ENCODE measurements around the gene RAB2B.

The RAB2B gene

DNA sequence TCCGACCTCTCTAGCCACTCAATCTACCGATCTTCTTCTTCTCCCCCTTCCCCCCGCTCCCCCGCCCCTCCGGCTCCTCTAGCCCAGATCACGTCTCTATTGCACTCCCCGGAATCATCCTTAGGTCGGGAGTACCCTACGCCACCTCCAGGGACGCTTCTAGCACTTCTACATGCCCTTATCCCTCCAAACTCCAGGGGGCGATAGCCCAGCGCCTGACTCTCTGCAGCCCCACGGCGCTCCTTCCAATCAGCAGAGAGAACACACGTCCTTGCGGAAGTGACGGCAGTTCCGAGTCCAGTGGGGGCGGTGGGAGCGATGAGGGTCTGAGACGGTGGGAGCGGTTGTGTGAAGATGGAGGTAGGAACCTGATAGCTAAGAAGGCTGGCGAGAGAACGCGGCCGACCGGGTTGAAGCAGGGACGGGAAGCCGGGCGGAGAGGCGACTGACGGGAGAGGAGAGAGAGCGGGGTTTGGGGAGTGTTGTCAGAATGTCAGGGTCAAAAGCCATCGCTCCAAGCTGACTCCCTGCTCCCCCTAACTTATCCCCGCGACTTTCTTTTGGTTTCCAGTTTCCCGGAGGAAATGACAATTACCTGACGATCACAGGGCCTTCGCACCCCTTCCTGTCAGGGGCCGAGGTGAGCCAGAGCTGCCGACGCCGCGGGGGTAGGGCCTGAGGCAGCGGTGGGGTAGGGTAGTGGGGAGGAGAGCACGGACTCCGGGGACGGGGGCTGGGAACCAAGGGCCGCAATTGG lies at the start of gene RAB2B, which contains the start of gene TOX4:
TSS of gene RAB2B (minus strand) at position 35 of the 757 bp plus-strand sequence. CDS start 87 bp downstream, outside the sequence.
TSS of gene TOX4 (plus strand) at position 271 of the 757 bp plus-strand sequence. CDS start at position 355, 84 bp downstream.
- DNase-seq (ENCODE audit: low read depth in 1 of 2, low spot score in 1 of 2), result peak; percentile 79 to 92

DNA sequence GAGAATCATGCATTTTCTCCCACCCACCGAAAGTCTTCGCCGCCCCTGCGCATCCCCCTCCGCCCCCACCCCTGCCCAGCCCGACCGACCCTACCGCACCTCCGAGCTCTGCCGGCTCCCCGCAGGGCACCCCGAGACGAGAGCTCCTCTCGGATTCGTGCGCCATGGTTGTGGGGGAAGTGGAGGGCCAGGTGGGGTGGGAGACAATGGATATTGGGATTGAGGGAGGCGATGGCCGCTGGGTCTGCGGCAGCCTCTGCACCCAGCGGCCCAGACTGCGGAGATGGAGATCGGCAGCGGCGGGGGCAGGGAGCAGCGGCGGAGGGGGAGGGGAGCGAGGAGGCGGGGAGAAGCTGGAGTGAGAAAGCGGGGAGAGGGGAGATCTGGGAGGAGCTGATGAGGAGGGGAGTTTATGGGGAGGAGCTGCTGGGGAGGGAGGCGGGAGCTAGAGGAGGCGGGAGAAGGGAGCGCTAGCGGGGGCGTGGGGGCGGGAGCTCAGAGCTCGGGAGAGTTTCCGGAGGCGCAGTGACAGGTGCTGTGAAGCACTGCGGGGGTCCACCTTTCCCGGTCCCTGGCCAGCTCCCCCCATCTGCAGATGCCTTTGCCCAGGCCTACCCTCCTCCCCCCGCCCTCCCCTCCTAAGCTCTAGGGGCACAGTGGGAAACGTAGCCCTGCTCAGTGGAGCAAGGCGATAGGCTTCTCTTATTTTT lies 49.4 kb upstream of the RAB2B start, which contains the start of gene SALL2:
TSS of gene SALL2 (minus strand) at position 385 of the 710 bp plus-strand sequence. CDS start at position 166, 219 bp downstream.
- DNase-seq (ENCODE audit: low read depth in 1 of 2, low spot score in 1 of 2), result peak; percentile 27 to 53

DNA sequence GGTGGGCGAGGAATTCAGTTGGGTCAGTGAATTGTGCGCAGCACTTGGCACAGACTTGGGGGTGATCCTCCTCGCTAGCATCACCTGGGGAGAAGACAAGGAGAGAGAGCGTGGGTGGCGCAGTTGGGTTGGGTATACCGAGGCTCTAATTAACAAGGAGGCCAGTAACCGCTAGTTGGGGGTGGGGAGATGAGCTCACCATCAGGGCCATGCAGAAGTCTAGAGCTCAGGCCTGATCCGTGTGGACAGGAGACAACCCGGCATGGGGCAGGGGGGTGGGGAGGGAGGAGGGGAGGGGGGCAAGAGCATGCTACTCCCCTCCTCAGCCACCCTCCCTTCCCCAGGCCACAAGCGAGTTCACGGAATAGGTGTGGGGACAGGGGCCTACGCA lies 48.8 kb upstream of the RAB2B start:
- DNase-seq (ENCODE audit: low read depth in 1 of 2, low spot score in 1 of 2), result no peak

DNA sequence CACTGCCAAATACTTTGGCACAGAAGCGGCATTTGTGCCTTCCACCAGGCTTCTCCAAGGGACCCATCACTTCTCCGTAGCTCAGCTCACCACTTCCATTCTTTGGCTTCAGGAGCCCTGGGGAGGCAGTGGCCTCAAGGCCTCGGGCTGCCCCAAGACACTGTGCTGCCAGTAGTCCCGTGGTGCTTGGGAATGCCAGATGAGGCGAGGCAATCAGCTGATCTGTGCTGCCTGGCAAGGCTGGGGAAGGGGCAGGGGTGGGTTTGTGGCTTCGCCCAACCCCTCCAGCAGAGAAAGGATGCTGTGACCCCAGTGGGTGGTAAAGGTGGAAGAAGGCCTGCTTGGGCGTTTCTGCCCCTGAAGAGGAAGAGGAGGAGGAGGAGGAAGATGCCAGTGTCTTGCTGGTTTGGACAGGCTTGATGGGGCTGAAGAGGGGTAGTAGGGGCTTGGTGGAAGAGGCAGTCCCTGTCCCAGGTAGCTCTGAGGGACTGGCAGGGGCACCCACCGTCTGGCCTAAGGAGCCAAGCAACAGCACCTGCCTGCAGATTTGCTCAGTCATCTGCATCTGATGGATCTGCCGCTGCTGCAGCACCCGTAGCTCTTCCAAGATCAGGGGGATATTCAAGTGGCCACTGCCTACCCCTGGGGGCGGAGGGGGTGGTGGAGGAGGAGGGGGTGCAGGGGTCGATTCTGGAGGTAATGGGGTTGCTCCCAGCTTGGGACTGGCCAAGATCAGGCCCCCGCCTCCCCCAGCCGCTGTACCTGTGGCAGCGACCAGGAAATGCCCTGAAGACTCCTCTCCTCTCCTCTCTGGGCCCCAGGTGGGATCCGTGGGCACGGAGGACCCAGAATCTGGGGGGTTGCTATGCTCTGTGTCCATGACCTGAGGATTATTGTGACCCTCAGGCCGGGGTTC lies 48.1 kb upstream of the RAB2B start:
- DNase-seq (ENCODE audit: low read depth in 1 of 2, low spot score in 1 of 2), result no peak

- no peak for DNase-seq (ENCODE audit: low read depth in 1 of 2, low spot score in 1 of 2)
These were observed 46.4 kb upstream of the RAB2B start for GRCh38 chr14:21523203-21523602.

DNA sequence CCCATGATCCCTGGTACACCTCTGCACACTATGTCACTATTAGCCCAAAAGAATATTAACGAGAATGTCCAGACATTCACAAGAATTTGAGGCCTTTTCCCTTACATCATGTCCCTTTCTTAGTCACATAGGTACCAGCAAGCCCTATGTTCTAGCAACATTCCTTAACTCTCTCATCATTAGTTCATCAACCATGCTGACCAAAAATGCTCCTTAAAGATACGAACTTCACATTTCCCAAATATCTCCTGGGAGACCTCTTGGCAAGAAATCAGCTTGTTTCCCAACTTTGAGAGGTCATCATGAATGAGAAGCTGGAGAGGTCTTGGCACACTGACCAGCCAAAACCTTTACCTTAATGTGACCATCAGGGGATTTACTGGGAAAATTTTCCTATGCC lies 44.7 kb upstream of the RAB2B start:
- no peak for DNase-seq (ENCODE audit: low read depth in 1 of 2, low spot score in 1 of 2)

DNA sequence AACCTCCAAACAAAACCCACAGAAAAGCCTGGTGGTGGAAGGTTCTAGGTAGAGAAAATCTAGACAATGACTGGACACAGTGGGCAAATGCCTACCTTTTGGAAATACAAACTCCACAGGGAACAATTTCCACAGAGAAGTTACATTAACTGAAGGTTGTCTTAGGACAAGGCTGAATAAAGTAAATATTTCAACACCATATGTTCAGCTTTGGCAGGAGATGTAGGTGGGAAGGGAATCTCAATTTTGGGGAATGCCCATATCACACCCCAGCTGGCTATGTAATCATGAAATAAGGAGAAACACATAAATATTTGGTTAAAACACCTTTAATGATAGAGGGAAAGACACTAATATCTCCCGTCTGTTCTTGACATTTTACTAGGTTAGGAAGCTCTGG lies 44.0 kb upstream of the RAB2B start:
- no peak for DNase-seq (ENCODE audit: low read depth in 1 of 2, low spot score in 1 of 2)

- DNase-seq (ENCODE audit: low read depth in 1 of 2, low spot score in 1 of 2), result no peak
These were observed 42.0 kb upstream of the RAB2B start for GRCh38 chr14:21518725-21519124.

GRCh38 chr14:21514341-21514740 lies 37.6 kb upstream of the RAB2B start:
- no peak for DNase-seq (ENCODE audit: low read depth in 1 of 2, low spot score in 1 of 2)

GRCh38 chr14:21510735-21511657 lies 34.2 kb upstream of the RAB2B start, which contains the start of gene METTL3:
TSS of gene METTL3 (minus strand) at chr14:21511340. CDS start at chr14:21511223, 117 bp downstream.
- peak; percentile 80 to 82 for DNase-seq (ENCODE audit: low read depth in 1 of 2, low spot score in 1 of 2)

GRCh38 chr14:21509432-21510143 lies 32.8 kb upstream of the RAB2B start:
- no peak for DNase-seq (ENCODE audit: low read depth in 1 of 2, low spot score in 1 of 2)

DNA sequence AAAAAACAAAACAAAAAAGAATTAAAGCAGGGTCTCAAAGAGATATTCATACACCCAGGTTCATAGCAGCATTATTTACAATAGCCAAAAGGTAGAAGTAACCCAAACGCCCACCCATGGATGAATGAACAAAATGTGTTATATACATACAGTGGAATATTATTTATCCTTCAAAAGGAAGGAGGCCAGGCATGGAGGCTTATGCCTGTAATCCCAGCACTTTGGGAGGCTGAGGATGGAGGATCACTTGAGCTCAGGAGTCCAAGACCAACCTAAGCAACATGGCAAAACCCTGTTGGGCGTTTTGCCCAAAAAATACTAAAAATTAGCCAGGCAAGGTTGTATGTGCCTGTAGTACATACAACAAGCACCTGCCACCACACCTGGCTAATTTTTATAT lies 29.8 kb upstream of the RAB2B start:
- DNase-seq (ENCODE audit: low read depth in 1 of 2, low spot score in 1 of 2), result no peak

GRCh38 chr14:21505012-21505553 lies 28.3 kb upstream of the RAB2B start:
- DNase-seq (ENCODE audit: low read depth in 1 of 2, low spot score in 1 of 2), result no peak

- no peak for DNase-seq (ENCODE audit: low read depth in 1 of 2, low spot score in 1 of 2)
These were observed 26.6 kb upstream of the RAB2B start for GRCh38 chr14:21503376-21503775.

DNA sequence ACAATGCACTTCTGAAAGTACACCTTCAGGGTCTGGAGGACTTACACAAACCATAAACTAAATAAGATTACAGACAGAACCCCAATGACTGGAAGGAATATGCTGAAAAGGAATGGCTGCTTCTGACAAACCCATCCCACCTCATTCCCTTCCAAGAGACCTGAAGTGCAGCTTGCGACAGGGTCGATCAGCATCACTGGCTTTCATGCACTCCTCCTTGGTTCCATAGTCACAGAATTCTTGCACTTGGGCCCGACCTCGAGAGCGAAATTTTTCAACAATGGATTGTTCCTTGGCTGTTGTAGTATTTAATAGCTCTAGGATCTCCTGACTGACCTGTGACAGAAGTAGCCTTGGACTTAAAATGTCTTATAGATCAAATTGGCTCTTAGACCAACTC lies 24.8 kb upstream of the RAB2B start:
- DNase-seq (ENCODE audit: low read depth in 1 of 2, low spot score in 1 of 2), result no peak

- DNase-seq (ENCODE audit: low read depth in 1 of 2, low spot score in 1 of 2), result no peak
These were observed 22.1 kb upstream of the RAB2B start for GRCh38 chr14:21498540-21499526.

DNA sequence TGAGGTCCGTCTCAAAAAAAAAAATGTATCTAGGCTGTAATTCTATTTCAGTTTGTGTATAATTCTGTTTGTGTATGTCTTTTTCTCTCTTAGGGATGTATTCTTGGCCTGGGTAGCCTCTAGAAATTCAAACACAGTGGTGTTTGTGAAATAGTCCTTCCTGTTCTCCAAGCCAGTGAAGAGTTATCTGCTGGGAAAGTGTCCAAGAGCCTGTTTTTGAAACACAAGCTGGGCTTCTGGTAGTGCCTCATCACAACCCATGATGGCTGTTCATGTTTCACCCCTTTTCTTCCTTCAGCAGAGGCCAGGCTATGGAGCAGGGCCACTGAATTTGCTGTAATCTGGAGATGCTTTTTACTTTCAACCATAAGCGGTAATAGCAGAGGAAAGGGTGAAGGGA lies 19.7 kb upstream of the RAB2B start:
- DNase-seq (ENCODE audit: low read depth in 1 of 2, low spot score in 1 of 2), result no peak

All from stimulated activated CD4-positive, alpha-beta T cell treated with anti-CD3 and anti-CD28 coated beads, Interleukin-15, amount 100 ng/mL, for 1 hour (primary cell).